Activated CD8-positive, alpha-beta T cell treated with anti-CD3 and anti-CD28 coated beads for 36 hours (primary cell): ENCODE data around the gene PRKAA2. TPM values are rescaled to one million over a fixed set of nuclear protein-coding genes. Genes with fewer than 3 reads are reported as not detected.

ENCODE experiments used
- ATAC-seq: fragments of 200-7000 bp; cut with Tn5 transposase; one replicate; pipeline ENCODE4 v1.10.0; 2021; ENCODE audit warnings: mild to moderate bottlenecking, moderate library complexity
- CTCF ChIA-PET: fragments of 350-600 bp; sonication (Branson Sonifier 250); formaldehyde crosslinking; loops from one replicate; lab custom pipeline; 2021; ENCODE audit warnings: antibody characterized with exemption; lab: Charles Lee
- POLR2A ChIA-PET: fragments of 350-600 bp; sonication (Branson Sonifier 250); formaldehyde crosslinking; loops from one replicate; lab custom pipeline; 2021; ENCODE audit warnings: antibody characterized with exemption; lab: Charles Lee
- DNase-seq: peaks from one replicate; pipeline ENCODE4 v3.0.0-alpha.2; 2020
- H3K27ac Mint-ChIP-seq: one replicate; pipeline ENCODE4 v1.8.0; 2021; ENCODE audit warnings: mild to moderate bottlenecking, mixed read lengths
- H3K27me3 Mint-ChIP-seq: one replicate; pipeline ENCODE4 v1.8.0; 2021; ENCODE audit warnings: mixed read lengths
- H3K36me3 Mint-ChIP-seq: one replicate; pipeline ENCODE4 v1.8.0; 2021; ENCODE audit warnings: low read depth, mixed read lengths
- H3K4me1 Mint-ChIP-seq: one replicate; pipeline ENCODE4 v1.8.0; 2021; ENCODE audit warnings: low read depth, mixed read lengths
- H3K4me3 Mint-ChIP-seq: one replicate; pipeline ENCODE4 v1.8.0; 2021; ENCODE audit warnings: mild to moderate bottlenecking, moderate library complexity, mixed read lengths
- H3K9me3 Mint-ChIP-seq: one replicate; pipeline ENCODE4 v1.8.0; 2021; ENCODE audit warnings: mixed read lengths
- CTCF ChIP-seq: fragments of 200-600 bp; IDR thresholded peaks from one replicate; pipeline ENCODE4 v1.8.0; 2022; ENCODE audit warnings: antibody characterized with exemption, mild to moderate bottlenecking
- intact Hi-C: fragments of 100-400 bp; cut with micrococcal nuclease; formaldehyde crosslinking; loops from one replicate; pipeline ENCODE4 v1.10.0; 2022
- total RNA-seq, 2 experiments: library from RNA; stranded (reverse); gene quantifications; one replicate each; pipeline ENCODE4 v1.2.3, GENCODE V29; 2021

The PRKAA2 gene
- total RNA-seq, 2 experiments from 2014 or later, result not detected

- intact Hi-C loops, result no loop called here
- Mint-ChIP-seq H3K27me3 (peaks cover 9% of the 10 kb centered on the region), H3K4me3 (no peak overlapping the region), H3K36me3 (no peaks in the 10 kb centered on the region), H3K4me1 (no peaks in the 10 kb centered on the region), H3K27ac (no peak overlapping the region), H3K9me3 (no peaks in the 10 kb centered on the region)
- TF ChIP-seq CTCF, result no peak
- DNase-seq (no peak), ATAC-seq (no peak)
- ChIA-PET POLR2A (no interaction called here), CTCF (no interaction called here)
Measured at GRCh38 chr1:56758135-56758534, 113.0 kb downstream of the PRKAA2 start.

GRCh38 chr1:56758794-56759193, 113.7 kb downstream of the PRKAA2 start:
- H3K4me3 Mint-ChIP-seq, result no peak overlapping the region
- intact Hi-C loops, result no loop called here
- H3K27ac Mint-ChIP-seq, result no peak overlapping the region
- DNase-seq (no peak), ATAC-seq (no peak)
- ChIA-PET CTCF (no interaction called here), POLR2A (no interaction called here)
- TF ChIP-seq CTCF, result no peak
- no peaks in the 10 kb centered on the region for H3K9me3 Mint-ChIP-seq
- no peaks in the 10 kb centered on the region for H3K36me3 Mint-ChIP-seq
- H3K27me3 Mint-ChIP-seq, result peaks cover 9% of the 10 kb centered on the region
- no peaks in the 10 kb centered on the region for H3K4me1 Mint-ChIP-seq

Other genes starting within 250 kb of the PRKAA2 start
- not detected for gene PLPP3, start 65.8 kb upstream of the PRKAA2 start, total RNA-seq
- gene FYB2, start 174.1 kb downstream of the PRKAA2 start, total RNA-seq, result not detected
- gene C8A, start 209.5 kb downstream of the PRKAA2 start, total RNA-seq, result not detected